Effector memory CD4-positive, alpha-beta T cell (primary cell): ENCODE data around the gene PKD2L2.
"Not testable (repeated sequence)": the region's sequence is repeated elsewhere in the genome, so short reads cannot be mapped to it uniquely, and the experiment has no call there.

Experiments used
- DNase-seq, 3 donors: peaks; one replicate each; pipeline ENCODE4 v3.0.0-alpha.2; 2020
- H3K27ac ChIP-seq: 2 replicates; pipeline ENCODE4 v1.7.0; 2013; ENCODE audit warnings: mild to moderate bottlenecking, low read length, moderate library complexity; ENCODE audit not compliant: insufficient read depth, poor library complexity, severe bottlenecking
- H3K27me3 ChIP-seq: replicated peaks from 2 replicates; pipeline ENCODE4 v1.7.0; 2013; ENCODE audit warnings: mild to moderate bottlenecking, low read length; ENCODE audit not compliant: insufficient read depth, control insufficient read depth, poor library complexity, severe bottlenecking
- H3K36me3 ChIP-seq: 2 replicates; pipeline ENCODE4 v1.7.0; 2013; ENCODE audit warnings: mild to moderate bottlenecking, low read length, moderate library complexity; ENCODE audit not compliant: control insufficient read depth, insufficient read depth
- H3K4me1 ChIP-seq: 2 replicates; pipeline ENCODE4 v1.7.0; 2013; ENCODE audit warnings: low read length, mild to moderate bottlenecking; ENCODE audit not compliant: control insufficient read depth, insufficient read depth, poor library complexity, severe bottlenecking
- H3K4me3 ChIP-seq: 2 replicates; pipeline ENCODE4 v1.7.0; 2013; ENCODE audit warnings: low read length, low read depth, mild to moderate bottlenecking; ENCODE audit not compliant: insufficient read depth, poor library complexity, severe bottlenecking
- H3K9me3 ChIP-seq: 2 replicates; pipeline ENCODE4 v1.7.0; 2013; ENCODE audit warnings: mild to moderate bottlenecking, low read length, moderate library complexity; ENCODE audit not compliant: control insufficient read depth

PKD2L2 gene

GRCh38 chr5:137944280-137944679, 55.0 kb downstream of the PKD2L2 start:
- H3K27ac ChIP-seq: not testable (repeated sequence)
- peaks cover 96% of the 10 kb centered on the region for H3K36me3 ChIP-seq

GRCh38 chr5:137945825-137946224, 56.6 kb downstream of the PKD2L2 start:
- H3K4me1 ChIP-seq: no peaks in the 10 kb centered on the region
- peaks cover 94% of the 10 kb centered on the region for H3K36me3 ChIP-seq
- H3K9me3 ChIP-seq: no peaks in the 10 kb centered on the region
- no peaks in the 10 kb centered on the region for H3K27me3 ChIP-seq
- no peak overlapping the region for H3K4me3 ChIP-seq
- H3K27ac ChIP-seq: no peak overlapping the region
- DNase-seq: no peak

More at GRCh38 chr5:137944280-137944679, 55.0 kb downstream of the PKD2L2 start:
- not testable (repeated sequence) for H3K9me3 ChIP-seq, H3K4me3 ChIP-seq, DNase-seq, H3K4me1 ChIP-seq, H3K27me3 ChIP-seq

- no peaks in the 10 kb centered on the region for H3K4me1 ChIP-seq
- DNase-seq: no peak
- peaks cover 54% of the 10 kb centered on the region for H3K36me3 ChIP-seq
- H3K27ac ChIP-seq: no peak overlapping the region
- H3K27me3 ChIP-seq: no peaks in the 10 kb centered on the region
- no peaks in the 10 kb centered on the region for H3K9me3 ChIP-seq
- H3K4me3 ChIP-seq: no peak overlapping the region
Measured at GRCh38 chr5:137954131-137954879, 65.0 kb downstream of the PKD2L2 start.

- peaks cover 49% of the 10 kb centered on the region for H3K36me3 ChIP-seq
Measured at GRCh38 chr5:137957948-137958347, 68.7 kb downstream of the PKD2L2 start.

GRCh38 chr5:137959488-137959887, 70.2 kb downstream of the PKD2L2 start:
- no peak for DNase-seq
- Histone ChIP-seq H3K4me1 (no peaks in the 10 kb centered on the region), H3K36me3 (peaks cover 39% of the 10 kb centered on the region), H3K4me3 (no peak overlapping the region), H3K27ac (no peak overlapping the region), H3K27me3 (no peaks in the 10 kb centered on the region), H3K9me3 (no peaks in the 10 kb centered on the region)

More at GRCh38 chr5:137957948-137958347, 68.7 kb downstream of the PKD2L2 start:
- Histone ChIP-seq H3K27me3 (no peaks in the 10 kb centered on the region), H3K9me3 (no peaks in the 10 kb centered on the region), H3K4me3 (no peak overlapping the region), H3K4me1 (no peaks in the 10 kb centered on the region), H3K27ac (no peak overlapping the region)
- DNase-seq: no peak

- Histone ChIP-seq H3K4me3 (no peak overlapping the region), H3K9me3 (no peaks in the 10 kb centered on the region), H3K27ac (no peak overlapping the region), H3K36me3 (peaks cover 39% of the 10 kb centered on the region), H3K4me1 (no peaks in the 10 kb centered on the region), H3K27me3 (no peaks in the 10 kb centered on the region)
- DNase-seq: no peak
Measured at GRCh38 chr5:137960141-137960540, 70.9 kb downstream of the PKD2L2 start.

- Histone ChIP-seq H3K27ac (no peak overlapping the region), H3K36me3 (peaks cover 37% of the 10 kb centered on the region), H3K27me3 (no peaks in the 10 kb centered on the region), H3K9me3 (no peaks in the 10 kb centered on the region), H3K4me1 (no peaks in the 10 kb centered on the region), H3K4me3 (no peak overlapping the region)
- DNase-seq: no peak
Measured at GRCh38 chr5:137960819-137961218, 71.6 kb downstream of the PKD2L2 start.

GRCh38 chr5:137970384-137970783, 81.1 kb downstream of the PKD2L2 start:
- H3K4me3 ChIP-seq, H3K9me3 ChIP-seq, H3K27ac ChIP-seq, H3K27me3 ChIP-seq, H3K4me1 ChIP-seq, DNase-seq: not testable (repeated sequence)
- peaks cover 17% of the 10 kb centered on the region for H3K36me3 ChIP-seq

- no peak for DNase-seq
- H3K27ac ChIP-seq: no peak overlapping the region
- H3K4me1 ChIP-seq: no peaks in the 10 kb centered on the region
- H3K27me3 ChIP-seq: no peaks in the 10 kb centered on the region
- H3K9me3 ChIP-seq: no peaks in the 10 kb centered on the region
- H3K36me3 ChIP-seq: peaks cover 12% of the 10 kb centered on the region
- H3K4me3 ChIP-seq: no peak overlapping the region
Measured at GRCh38 chr5:137975208-137975607, 86.0 kb downstream of the PKD2L2 start.

- no peak for DNase-seq
- H3K9me3 ChIP-seq: no peaks in the 10 kb centered on the region
Measured at GRCh38 chr5:137989419-137989818, 100.2 kb downstream of the PKD2L2 start.

More at GRCh38 chr5:137989419-137989818, 100.2 kb downstream of the PKD2L2 start:
- Histone ChIP-seq H3K36me3 (peaks cover 8% of the 10 kb centered on the region), H3K27me3 (no peaks in the 10 kb centered on the region), H3K4me1 (no peaks in the 10 kb centered on the region), H3K4me3 (no peak overlapping the region), H3K27ac (no peak overlapping the region)
